CD14-positive monocyte (primary cell): ENCODE results near the gene GUCA1A. TPM values are rescaled to one million over a fixed set of nuclear protein-coding genes. Genes with fewer than 3 reads are reported as not detected.

Source experiments
- DNase-seq, 3 donors: peaks; one replicate each; pipeline ENCODE4 v3.0.0-alpha.2; 2011 to 2022
- H2AFZ ChIP-seq: 2 replicates; pipeline ENCODE4 v1.6.0; 2012; ENCODE audit warnings: mild to moderate bottlenecking, low read depth, low read length, inconsistent platforms; ENCODE audit not compliant: insufficient read depth, poor library complexity, severe bottlenecking
- H3K27ac ChIP-seq, 2 donors: 1 replicate in 1 of 2; 2 replicates in 1 of 2; pipeline ENCODE4 v1.5.1; 2012 to 2013; ENCODE audit warnings: low read length in 2 of 2, control low read depth in 1 of 2, inconsistent platforms in 1 of 2, low read depth in 1 of 2, mild to moderate bottlenecking in 1 of 2
- H3K27me3 ChIP-seq, 2 donors: one replicate each; pipeline versions ENCODE4 v1.6.0 to v1.6.1; 2011 to 2013; ENCODE audit warnings: low read length in 2 of 2; ENCODE audit not compliant: control insufficient read depth in 2 of 2, insufficient read depth in 2 of 2
- H3K36me3 ChIP-seq, 2 donors: replicated peaks in 1 of 2; 1 replicate in 1 of 2; 2 replicates in 1 of 2; pipeline versions ENCODE4 v1.5.1 to v1.6.1; 2012 to 2013; ENCODE audit warnings: low read length in 2 of 2, control low read depth in 1 of 2, inconsistent platforms in 1 of 2, mild to moderate bottlenecking in 1 of 2; ENCODE audit not compliant: insufficient read depth in 2 of 2, control insufficient read depth in 1 of 2
- H3K4me1 ChIP-seq, 2 donors: 1 replicate in 1 of 2; 2 replicates in 1 of 2; pipeline versions ENCODE4 v1.5.1 to v1.6.1; 2012 to 2013; ENCODE audit warnings: low read length in 2 of 2, control low read depth in 1 of 2, inconsistent platforms in 1 of 2, mild to moderate bottlenecking in 1 of 2, moderate library complexity in 1 of 2; ENCODE audit not compliant: insufficient read depth in 2 of 2, control insufficient read depth in 1 of 2
- H3K4me2 ChIP-seq: replicated peaks from 2 replicates; pipeline ENCODE3; 2012; ENCODE audit warnings: low read length, moderate library complexity, mild to moderate bottlenecking; ENCODE audit not compliant: poor library complexity, severe bottlenecking; ENCODE audit errors: extremely low read depth
- H3K4me3 ChIP-seq, 3 experiments: fragments of 200-600 bp in 1 of 3; sonication (generic) in 1 of 3; replicated peaks in 1 of 3; 1 replicate in 2 of 3; 2 replicates in 1 of 3; pipeline ENCODE4 v1.5.1; 2011 to 2013; ENCODE audit warnings: low read length in 3 of 3, mild to moderate bottlenecking in 3 of 3, control low read depth in 2 of 3, low read depth in 2 of 3, inconsistent platforms in 1 of 3, moderate library complexity in 1 of 3
- H3K79me2 ChIP-seq: 2 replicates; pipeline ENCODE4 v1.6.0; 2012; ENCODE audit warnings: mild to moderate bottlenecking, control low read depth, inconsistent platforms, low read length, moderate library complexity; ENCODE audit not compliant: insufficient read depth
- H3K9ac ChIP-seq: 2 replicates; pipeline ENCODE4 v1.6.0; 2017; ENCODE audit warnings: low read length, mild to moderate bottlenecking; ENCODE audit not compliant: insufficient read depth, poor library complexity, severe bottlenecking
- H3K9me3 ChIP-seq, 2 donors: replicated peaks in 1 of 2; 1 replicate in 1 of 2; 2 replicates in 1 of 2; pipeline versions ENCODE4 v1.5.1 to v1.6.1; 2012 to 2013; ENCODE audit warnings: low read length in 2 of 2, control low read depth in 1 of 2; ENCODE audit not compliant: control insufficient read depth in 1 of 2, insufficient read depth in 1 of 2
- H4K20me1 ChIP-seq: 2 replicates; pipeline ENCODE4 v1.6.0; 2012; ENCODE audit warnings: mild to moderate bottlenecking, low read length, control low read depth, moderate library complexity; ENCODE audit not compliant: insufficient read depth
- H3K27ac Mint-ChIP-seq, 7 donors: one replicate each; pipeline ENCODE4 v1.8.0; 2020; ENCODE audit warnings: mild to moderate bottlenecking in 7 of 7, mixed read lengths in 7 of 7, moderate library complexity in 6 of 7, inconsistent platforms in 2 of 7
- H3K27me3 Mint-ChIP-seq, 3 donors: one replicate each; pipeline ENCODE4 v1.8.0; 2021 to 2022; ENCODE audit warnings: low read depth in 3 of 3, mild to moderate bottlenecking in 3 of 3, mixed read lengths in 3 of 3, moderate library complexity in 3 of 3, inconsistent platforms in 1 of 3
- H3K36me3 Mint-ChIP-seq, 2 donors: one replicate each; pipeline ENCODE4 v1.8.0; 2020; ENCODE audit warnings: mixed read lengths in 2 of 2, inconsistent platforms in 1 of 2, mild to moderate bottlenecking in 1 of 2
- H3K4me1 Mint-ChIP-seq: one replicate; pipeline ENCODE4 v1.8.0; 2020; ENCODE audit warnings: mild to moderate bottlenecking, mixed read lengths
- H3K4me3 Mint-ChIP-seq, 2 donors: one replicate each; pipeline ENCODE4 v1.8.0; 2020; ENCODE audit warnings: mild to moderate bottlenecking in 2 of 2, mixed read lengths in 2 of 2, moderate library complexity in 1 of 2
- H3K9me3 Mint-ChIP-seq, 7 donors: one replicate each; pipeline ENCODE4 v1.8.0; 2020 to 2022; ENCODE audit warnings: mixed read lengths in 7 of 7, mild to moderate bottlenecking in 6 of 7, moderate library complexity in 6 of 7, inconsistent platforms in 2 of 7
- CTCF ChIP-seq: fragments of 200-600 bp; IDR thresholded peaks from one replicate; pipeline ENCODE4 v1.8.0; 2022; ENCODE audit warnings: antibody characterized with exemption, mild to moderate bottlenecking
- WGBS: methylation state at CpG from one replicate; pipeline ENCODE4 v1.1.5; 2013; ENCODE audit warnings: missing lambda C conversion rate; ENCODE audit not compliant: insufficient coverage; 5-methylcytosine and 5-hydroxymethylcytosine counted together
- intact Hi-C, 2 donors: fragments of 100-400 bp; cut with micrococcal nuclease; formaldehyde crosslinking; loops; one replicate each; pipeline versions ENCODE4 v1.15.0 to v1.15.1; 2023
- polyA plus RNA-seq, 3 donors: library from polyadenylated mRNA; depleted of rRNA in 1 of 3; unstranded in 2 of 3; stranded (reverse) in 1 of 3; fragments of 300-500 nt in 2 of 3; fragments of >200 nt in 1 of 3; fragmentation: Illumina TruSeq in 2 of 3; gene quantifications; 1 replicate in 2 of 3; 2 replicates in 1 of 3; pipeline ENCODE4 v1.2.3, GENCODE V29; 2012 to 2021

GUCA1A gene
- polyA plus RNA-seq, 3 donors, result not detected

DNA sequence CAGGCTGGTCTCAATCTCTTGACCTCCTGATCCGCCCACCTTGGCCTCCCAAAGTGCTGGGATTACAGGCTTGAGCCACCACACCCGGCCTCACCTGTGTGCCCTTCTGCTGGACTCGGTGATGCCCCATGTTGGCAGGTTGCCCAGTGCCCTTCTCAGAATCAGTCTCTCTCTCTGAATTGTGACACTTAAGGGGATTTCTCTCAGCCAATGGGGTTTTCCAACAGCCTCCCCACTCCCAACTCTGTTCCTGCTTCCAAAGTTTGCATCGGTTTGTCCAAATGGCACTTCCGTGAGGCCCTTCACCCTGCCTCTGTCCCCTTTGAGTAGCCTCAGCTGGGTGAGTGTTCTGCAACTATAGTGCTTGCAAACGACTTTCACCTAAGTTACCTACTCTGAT, 47.6 kb downstream of the GUCA1A start:
- no peak overlapping the region for H3K27ac Mint-ChIP-seq

DNA sequence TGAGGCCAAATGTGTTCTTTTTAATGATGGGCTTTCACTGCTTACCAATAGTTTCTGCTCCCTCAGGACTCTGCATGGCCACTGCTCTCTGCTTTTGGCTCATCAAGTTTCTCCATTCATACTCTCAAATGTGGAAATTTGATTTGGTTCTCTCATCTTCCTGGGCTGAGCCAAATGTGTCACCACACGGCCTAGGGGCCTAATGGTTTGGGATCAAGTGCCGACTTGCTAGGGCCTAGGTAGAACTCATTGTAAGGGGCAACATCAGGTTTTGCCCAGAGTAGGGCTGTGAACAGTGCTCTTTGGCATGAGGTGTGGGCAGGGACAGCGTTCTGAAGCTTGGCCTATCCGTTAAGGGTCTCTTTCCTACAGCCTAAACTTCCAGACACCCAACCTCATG, 48.4 kb downstream of the GUCA1A start:
- H3K9ac ChIP-seq, result no peak overlapping the region
- Mint-ChIP-seq H3K9me3 (peaks cover 0 to 6% (median 0%) of the 10 kb centered on the region in 7 donors), H3K27me3 (no peaks in the 10 kb centered on the region), H3K4me1 (peaks cover 3% of the 10 kb centered on the region), H3K4me3 (no peak overlapping the region), H3K27ac (no peak overlapping the region), H3K36me3 (peaks cover 2 to 8% of the 10 kb centered on the region in 2 donors)
- H3K79me2 ChIP-seq, result peaks cover 11% of the 10 kb centered on the region
- no CpG with 5 or more reads among the region's 4 CpGs for WGBS
- H3K27me3 ChIP-seq, result no peaks in the 10 kb centered on the region
- no peak for TF ChIP-seq CTCF
- H3K9me3 ChIP-seq, result no peaks in the 10 kb centered on the region
- H2AFZ ChIP-seq, result no peak overlapping the region
- intact Hi-C loops, result loop anchor here in 1 of 2 donors (10.0 kb wide), 1 partner anchor 323 kb away; no protein-coding TSS in a partner anchor
- H3K4me3 ChIP-seq, result no peak overlapping the region
- no peak overlapping the region for H3K4me2 ChIP-seq
- no peak for DNase-seq
- peaks cover under 1 to 6% of the 10 kb centered on the region in 2 donors for H3K36me3 ChIP-seq
- H3K4me1 ChIP-seq, result peaks cover 9 to 11% of the 10 kb centered on the region in 2 donors
- no peaks in the 10 kb centered on the region for H4K20me1 ChIP-seq
- H3K27ac ChIP-seq, result no peak overlapping the region

More for the DNA sequence above, 47.6 kb downstream of the GUCA1A start:
- H3K27me3 Mint-ChIP-seq, result no peaks in the 10 kb centered on the region
- intact Hi-C loops, result loop anchor here in 1 of 2 donors (10.0 kb wide), 1 partner anchor 324 kb away; no protein-coding TSS in a partner anchor
- Histone ChIP-seq H3K9ac (no peak overlapping the region), H3K79me2 (peaks cover 18% of the 10 kb centered on the region), H3K4me3 (no peak overlapping the region), H3K4me1 (peaks cover 12% of the 10 kb centered on the region in 2 donors), H3K9me3 (no peaks in the 10 kb centered on the region), H2AFZ (no peak overlapping the region), H3K27me3 (no peaks in the 10 kb centered on the region), H3K27ac (no peak overlapping the region), H4K20me1 (no peaks in the 10 kb centered on the region), H3K36me3 (no peaks in the 10 kb centered on the region), H3K4me2 (no peak overlapping the region)
- H3K4me3 Mint-ChIP-seq, result no peak overlapping the region
- peaks cover 9% of the 10 kb centered on the region for H3K4me1 Mint-ChIP-seq
- peaks cover 0 to 6% of the 10 kb centered on the region in 2 donors for H3K36me3 Mint-ChIP-seq
- no peak for TF ChIP-seq CTCF
- 95% methylated on average over 5 of the region's 6 CpGs for WGBS
- peak in 1 of 3 donors; percentile 27 for DNase-seq
- H3K9me3 Mint-ChIP-seq, result peaks cover 0 to 6% (median 0%) of the 10 kb centered on the region in 7 donors
